Progenitor cell of endocrine pancreas (in vitro differentiated cells): ENCODE data around the gene RAD51B. TPM values are rescaled to one million over a fixed set of nuclear protein-coding genes. Genes with fewer than 3 reads are reported as not detected.

Experiments used
- DNase-seq: peaks from one replicate; pipeline ENCODE4 v3.0.0; 2021; ENCODE audit warnings: low spot score; ENCODE audit not compliant: unreplicated experiment
- H3K27ac Mint-ChIP-seq: 2 replicates; pipeline ENCODE4 v1.8.0; 2021; ENCODE audit warnings: mild to moderate bottlenecking, moderate library complexity, mixed read lengths
- H3K27me3 Mint-ChIP-seq: 2 replicates; pipeline ENCODE4 v1.8.0; 2021; ENCODE audit warnings: mixed read lengths
- H3K36me3 Mint-ChIP-seq: 2 replicates; pipeline ENCODE4 v1.8.0; 2022; ENCODE audit warnings: mixed read lengths; ENCODE audit not compliant: insufficient read depth
- H3K4me1 Mint-ChIP-seq: 2 replicates; pipeline ENCODE4 v1.8.0; 2021; ENCODE audit warnings: low read depth, mixed read lengths
- H3K4me3 Mint-ChIP-seq: 2 replicates; pipeline ENCODE4 v1.8.0; 2021; ENCODE audit warnings: low read depth, mild to moderate bottlenecking, moderate library complexity, mixed read lengths
- H3K9me3 Mint-ChIP-seq: 2 replicates; pipeline ENCODE4 v1.8.0; 2021; ENCODE audit warnings: low read depth, mixed read lengths
- CTCF ChIP-seq: fragments of 200-600 bp; sonication (generic); IDR thresholded peaks from one replicate; pipeline ENCODE4 v1.5.0; 2021; ENCODE audit warnings: antibody characterized with exemption, mild to moderate bottlenecking; ENCODE audit not compliant: unreplicated experiment
- total RNA-seq: library from RNA; stranded (reverse); gene quantifications from 2 replicates; pipeline ENCODE4 v1.2.1, GENCODE V29; 2021

Gene RAD51B
- total RNA-seq, 1 donor from 2014 or later, result 24.7 TPM

- H3K27me3 Mint-ChIP-seq, result no peaks in the 10 kb centered on the region
- no peak overlapping the region for H3K4me3 Mint-ChIP-seq
- H3K36me3 Mint-ChIP-seq, result peaks cover 12% of the 10 kb centered on the region
- no peak for DNase-seq
- no peak for TF ChIP-seq CTCF
- H3K27ac Mint-ChIP-seq, result peak overlapping the region; percentile 18
- peaks cover 10% of the 10 kb centered on the region for H3K4me1 Mint-ChIP-seq
- H3K9me3 Mint-ChIP-seq, result peaks cover 11% of the 10 kb centered on the region
Observed at GRCh38 chr14:68458840-68459469, 639.4 kb downstream of the RAD51B start.

- DNase-seq, result no peak
- no peaks in the 10 kb centered on the region for H3K27me3 Mint-ChIP-seq
- H3K4me3 Mint-ChIP-seq, result no peak overlapping the region
- H3K27ac Mint-ChIP-seq, result no peak overlapping the region
- H3K9me3 Mint-ChIP-seq, result peaks cover 12% of the 10 kb centered on the region
- peaks cover 11% of the 10 kb centered on the region for H3K36me3 Mint-ChIP-seq
- peaks cover 10% of the 10 kb centered on the region for H3K4me1 Mint-ChIP-seq
- no peak for TF ChIP-seq CTCF
Observed at GRCh38 chr14:68459480-68460136, 640.0 kb downstream of the RAD51B start.

- Mint-ChIP-seq H3K9me3 (peaks cover 10% of the 10 kb centered on the region), H3K4me3 (no peak overlapping the region), H3K4me1 (peaks cover 10% of the 10 kb centered on the region), H3K27ac (no peak overlapping the region), H3K36me3 (peaks cover 6% of the 10 kb centered on the region), H3K27me3 (no peaks in the 10 kb centered on the region)
- no peak for TF ChIP-seq CTCF
- no peak for DNase-seq
Observed at GRCh38 chr14:68460541-68460940, 641.0 kb downstream of the RAD51B start.

- peaks cover 10% of the 10 kb centered on the region for H3K4me1 Mint-ChIP-seq
- no peak for DNase-seq
- no peak overlapping the region for H3K27ac Mint-ChIP-seq
- H3K36me3 Mint-ChIP-seq, result peaks cover 2% of the 10 kb centered on the region
- H3K9me3 Mint-ChIP-seq, result peaks cover 6% of the 10 kb centered on the region
- no peak for TF ChIP-seq CTCF
- H3K4me3 Mint-ChIP-seq, result no peak overlapping the region
- no peaks in the 10 kb centered on the region for H3K27me3 Mint-ChIP-seq
Observed at GRCh38 chr14:68461086-68461485, 641.5 kb downstream of the RAD51B start.

- H3K9me3 Mint-ChIP-seq, result peaks cover 3% of the 10 kb centered on the region
- no peak overlapping the region for H3K27ac Mint-ChIP-seq
Observed at GRCh38 chr14:68462683-68463082, 643.1 kb downstream of the RAD51B start.

More at GRCh38 chr14:68462683-68463082, 643.1 kb downstream of the RAD51B start:
- H3K27me3 Mint-ChIP-seq, result no peaks in the 10 kb centered on the region
- no peaks in the 10 kb centered on the region for H3K36me3 Mint-ChIP-seq
- H3K4me1 Mint-ChIP-seq, result peaks cover 18% of the 10 kb centered on the region
- DNase-seq, result no peak
- TF ChIP-seq CTCF, result peak; percentile 32
- H3K4me3 Mint-ChIP-seq, result no peak overlapping the region
